Activated naive CD4-positive, alpha-beta T cell treated with anti-CD3 and anti-CD28 coated beads, Interleukin-2, amount 50 U/mL, for 16 hours (primary cell): ENCODE measurements around the gene COQ2.
A peak's percentile ranks its signal among the peaks of the same experiment; 100 is the strongest.
"Not testable (repeated sequence)": the region's sequence is repeated elsewhere in the genome, so short reads cannot be mapped to it uniquely, and the experiment has no call there.

Source experiments
- DNase-seq: peaks from one replicate; pipeline ENCODE4 v3.0.0-alpha.2; 2020

COQ2 gene, protein sequence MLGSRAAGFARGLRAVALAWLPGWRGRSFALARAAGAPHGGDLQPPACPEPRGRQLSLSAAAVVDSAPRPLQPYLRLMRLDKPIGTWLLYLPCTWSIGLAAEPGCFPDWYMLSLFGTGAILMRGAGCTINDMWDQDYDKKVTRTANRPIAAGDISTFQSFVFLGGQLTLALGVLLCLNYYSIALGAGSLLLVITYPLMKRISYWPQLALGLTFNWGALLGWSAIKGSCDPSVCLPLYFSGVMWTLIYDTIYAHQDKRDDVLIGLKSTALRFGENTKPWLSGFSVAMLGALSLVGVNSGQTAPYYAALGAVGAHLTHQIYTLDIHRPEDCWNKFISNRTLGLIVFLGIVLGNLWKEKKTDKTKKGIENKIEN

GRCh38 chr4:83284193-83285054, at the start of gene COQ2:
TSS of gene COQ2 (minus strand) at chr4:83284798. CDS start at chr4:83284764, 34 bp downstream.
- DNase-seq: peak; percentile 95

DNA sequence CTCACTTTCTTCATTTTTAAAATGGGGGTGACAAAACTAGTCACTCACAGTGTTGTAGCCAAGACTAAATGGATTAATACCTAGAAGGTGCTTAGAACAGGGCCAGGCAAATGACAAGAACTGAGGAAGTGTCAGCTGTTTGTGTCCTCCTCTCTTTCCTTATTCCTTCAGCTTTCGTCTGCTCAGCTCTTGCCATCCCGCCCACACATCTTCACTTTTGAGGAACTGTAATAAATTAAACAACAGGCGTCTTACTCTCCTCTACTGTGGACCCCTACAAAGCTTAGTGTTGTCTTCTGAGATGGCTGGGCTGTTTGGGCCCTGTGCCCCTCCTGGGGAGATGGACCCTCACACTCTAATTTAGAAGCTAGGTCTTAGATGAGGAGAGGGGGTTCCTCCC, 47.4 kb upstream of the COQ2 start:
- no peak for DNase-seq

GRCh38 chr4:83329521-83330110, 45.0 kb upstream of the COQ2 start:
- DNase-seq: no peak

DNA sequence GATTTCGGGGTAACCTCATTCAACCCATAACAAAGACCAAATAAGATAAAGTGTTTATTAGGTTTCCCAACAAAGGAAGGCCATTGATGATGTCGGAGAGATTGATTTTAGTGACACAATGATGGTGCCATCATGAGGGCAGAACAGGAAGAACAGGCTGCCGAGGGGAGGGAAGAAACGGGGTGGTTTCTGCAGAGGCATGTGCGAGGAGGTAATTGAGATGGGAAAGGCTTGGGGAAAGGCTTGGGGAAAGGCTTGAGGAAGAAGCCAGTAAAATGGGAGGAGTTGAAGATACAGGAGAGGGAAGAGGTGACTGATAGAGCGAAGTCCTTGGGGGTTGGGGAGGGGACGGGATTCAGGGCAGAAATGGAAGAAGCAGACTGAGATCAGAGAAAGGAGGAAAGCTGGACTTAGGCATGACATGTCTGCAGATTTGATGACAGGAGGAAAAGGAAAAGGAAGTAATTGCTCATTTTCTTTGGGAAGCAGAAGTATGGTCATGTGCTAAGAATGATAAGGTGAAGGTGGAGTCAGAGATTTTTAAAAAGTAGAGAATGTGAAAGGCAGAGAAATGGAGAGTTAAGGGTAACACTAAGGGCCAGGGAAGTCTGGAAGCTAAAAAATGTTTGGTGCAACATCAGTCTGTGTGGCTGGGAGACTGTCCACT, 44.1 kb upstream of the COQ2 start:
- DNase-seq: no peak

GRCh38 chr4:83326546-83326945, 41.9 kb upstream of the COQ2 start:
- no peak for DNase-seq

- DNase-seq: not testable (repeated sequence)
Measured at GRCh38 chr4:83325306-83325705, 40.7 kb upstream of the COQ2 start.

DNA sequence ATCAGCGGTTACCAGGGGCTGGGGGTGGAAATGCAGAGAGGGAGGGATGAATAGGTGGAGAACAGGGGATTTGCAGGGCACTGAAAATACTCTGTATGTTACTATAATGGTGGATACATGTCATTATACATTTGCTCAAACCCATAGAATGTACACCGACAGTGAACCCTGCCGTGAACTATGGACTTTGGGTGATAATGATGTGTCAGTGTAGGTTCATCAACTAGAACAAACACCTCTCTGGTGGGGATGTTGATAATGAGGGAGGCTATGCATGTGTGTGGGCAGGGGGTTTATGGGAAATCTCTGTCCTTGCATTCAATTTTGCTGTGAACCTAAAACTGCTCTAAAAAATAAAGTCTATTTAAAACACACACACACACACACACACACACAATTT, 38.5 kb upstream of the COQ2 start:
- DNase-seq: no peak

DNA sequence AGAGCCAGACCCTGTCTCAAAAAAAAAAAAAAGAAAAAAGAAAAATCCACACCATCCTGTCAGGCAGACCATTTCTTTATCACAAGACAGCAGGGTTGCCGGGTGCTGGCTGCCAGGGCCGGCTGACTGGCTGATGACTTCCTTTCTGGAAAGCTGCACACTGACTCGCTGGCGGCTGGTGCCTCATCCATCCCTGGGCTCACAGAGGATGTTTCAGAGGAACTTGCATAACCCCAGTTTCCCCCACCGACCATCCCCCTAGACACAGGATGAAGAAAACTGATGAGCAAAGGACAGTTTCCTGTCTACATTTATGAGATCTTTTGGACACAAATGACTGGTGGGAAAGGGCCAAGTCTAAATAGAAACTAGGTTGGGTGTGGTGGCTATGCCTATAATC, 36.0 kb upstream of the COQ2 start:
- DNase-seq: no peak

- DNase-seq: no peak
Measured at GRCh38 chr4:83318666-83319065, 34.1 kb upstream of the COQ2 start.

DNA sequence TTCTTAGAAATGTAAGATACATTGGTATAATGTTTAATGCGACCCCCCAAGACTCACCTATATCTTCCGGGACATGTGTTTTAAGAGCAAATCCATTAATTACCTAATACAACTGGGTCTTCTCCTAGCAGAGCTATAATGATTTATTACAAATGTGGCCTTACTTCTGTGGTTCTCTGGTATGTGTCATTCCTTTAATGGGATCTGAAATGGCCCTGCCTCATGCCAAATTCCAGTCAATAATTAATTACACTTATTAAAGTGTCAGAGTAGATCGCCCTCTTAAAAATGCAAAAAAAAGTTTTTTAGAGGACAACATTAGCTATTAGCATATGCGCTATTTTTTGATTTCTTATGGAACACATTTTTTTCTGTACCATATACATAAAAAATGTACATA, 33.1 kb upstream of the COQ2 start:
- DNase-seq: no peak

DNA sequence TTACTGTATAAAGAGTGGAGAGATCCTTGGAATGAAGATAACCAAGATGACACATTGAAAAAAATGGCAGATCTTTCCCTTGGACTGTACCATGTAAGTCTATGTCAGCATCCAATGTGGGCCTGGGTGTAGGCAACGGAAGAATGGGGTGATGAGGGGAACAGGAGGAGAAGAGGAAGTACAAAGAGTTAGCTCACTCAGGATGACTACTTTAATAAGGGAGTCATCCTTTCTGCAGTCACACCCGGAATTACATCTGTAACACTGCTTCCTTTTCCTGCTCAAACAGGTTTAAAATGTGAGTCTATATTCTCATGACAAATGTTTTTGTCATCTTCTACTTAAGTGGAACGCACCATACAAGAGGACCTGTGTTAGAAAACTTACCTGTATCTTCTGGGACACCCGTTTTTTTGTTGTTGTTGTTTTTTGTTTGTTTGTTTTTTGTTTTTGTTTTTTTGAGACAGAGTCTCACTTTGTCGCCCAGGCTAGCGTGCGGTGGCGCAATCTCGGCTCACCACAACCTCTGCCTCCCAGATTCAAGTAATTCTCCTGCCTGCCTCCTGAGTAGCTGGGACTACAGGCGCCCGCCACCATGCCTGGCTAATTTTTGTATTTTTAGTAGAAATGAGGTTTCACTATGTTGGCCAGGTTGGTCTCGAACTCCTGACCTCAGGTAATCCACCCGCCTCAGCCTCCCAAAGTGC, 32.0 kb upstream of the COQ2 start:
- no peak for DNase-seq

- DNase-seq: no peak
Measured at GRCh38 chr4:83315341-83315870, 30.8 kb upstream of the COQ2 start.

DNA sequence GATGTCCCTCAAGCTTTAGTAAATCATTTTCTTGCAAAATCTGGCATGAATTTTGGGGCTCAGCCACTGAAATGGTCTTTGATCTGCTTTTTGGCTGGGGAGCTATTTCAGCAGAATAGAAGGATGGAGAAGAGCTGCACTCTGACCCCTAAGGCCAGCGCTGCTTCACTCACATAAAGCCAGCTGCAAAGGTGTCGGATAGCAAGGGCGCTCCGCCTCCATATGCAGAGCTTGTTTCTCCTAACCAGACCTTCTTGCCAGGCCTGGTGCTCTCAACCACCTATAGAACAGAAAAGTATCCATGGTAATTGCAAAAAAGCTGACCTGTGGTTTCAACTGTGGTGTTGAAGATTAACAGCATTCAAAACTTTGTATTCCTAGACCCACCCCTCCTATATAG, 24.1 kb upstream of the COQ2 start:
- no peak for DNase-seq

- DNase-seq: no peak
Measured at GRCh38 chr4:83307920-83308319, 23.3 kb upstream of the COQ2 start.

GRCh38 chr4:83305187-83305586, 20.6 kb upstream of the COQ2 start:
- DNase-seq: no peak

DNA sequence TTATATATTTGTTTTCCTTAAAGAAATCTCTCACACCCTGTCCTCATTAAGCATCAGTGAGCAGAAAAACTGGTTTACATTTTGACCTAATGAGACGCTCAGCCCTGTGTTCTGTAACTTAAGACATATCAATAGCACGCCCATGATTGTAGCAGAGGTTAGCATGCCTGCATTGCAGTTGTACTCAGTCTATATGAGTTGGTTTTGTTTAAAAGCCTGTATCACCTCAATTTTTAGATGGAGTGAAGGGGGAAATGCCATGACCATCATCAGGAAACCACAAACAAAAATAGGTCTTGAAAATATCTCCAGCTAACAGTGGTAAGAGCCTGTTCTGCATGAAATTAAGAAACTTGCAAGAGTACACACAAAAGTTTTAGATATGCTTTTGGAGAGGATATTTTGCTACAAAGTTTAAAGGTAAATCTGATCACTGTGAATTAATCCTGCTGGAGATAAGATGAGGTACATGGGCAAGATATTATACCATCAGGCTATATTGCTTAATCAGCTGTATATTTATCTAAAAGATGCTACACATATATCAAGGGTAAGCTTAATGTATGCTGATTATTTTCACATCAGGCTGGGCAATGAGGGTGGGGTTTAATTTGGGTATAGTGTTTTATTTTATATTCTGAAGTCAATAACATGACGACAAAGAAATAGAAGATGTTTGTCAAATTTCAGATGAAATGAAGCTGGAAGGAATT, 13.1 kb upstream of the COQ2 start:
- DNase-seq: no peak

GRCh38 chr4:83293305-83294046, 8.9 kb upstream of the COQ2 start:
- no peak for DNase-seq

DNA sequence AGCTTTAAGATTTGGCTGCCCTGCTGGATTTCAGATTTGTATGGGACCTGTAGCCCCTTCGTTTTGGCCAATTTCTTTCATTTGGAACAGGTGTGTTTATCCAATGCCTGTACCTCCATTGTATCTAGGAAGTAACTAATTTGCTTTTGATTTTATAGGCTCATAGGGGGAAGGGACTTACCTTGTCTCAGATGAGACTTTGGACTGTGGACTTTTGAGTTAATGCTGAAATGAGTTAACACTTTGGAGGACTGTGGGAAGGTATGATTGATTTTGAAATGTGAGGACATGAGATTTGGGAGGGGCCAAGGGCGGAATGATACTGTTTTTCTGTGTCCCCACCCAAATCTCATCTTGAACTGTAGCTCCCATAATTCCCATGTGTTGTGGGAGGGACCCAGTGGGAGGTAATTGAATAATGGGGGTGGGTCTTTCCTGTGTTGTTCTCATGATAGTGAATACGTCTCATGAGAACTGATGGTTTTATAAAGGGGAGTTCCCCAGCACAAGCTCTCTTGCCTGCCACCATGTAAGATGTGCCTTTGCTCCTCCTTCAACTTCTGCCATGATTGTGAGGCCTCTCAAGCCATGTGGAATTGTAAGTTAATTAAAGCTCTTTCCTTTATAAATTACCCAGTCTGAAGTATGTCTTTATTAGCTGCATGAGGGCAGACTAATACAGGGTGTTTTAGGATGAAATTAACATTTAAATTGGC, 5.6 kb upstream of the COQ2 start:
- not testable (repeated sequence) for DNase-seq

- not testable (repeated sequence) for DNase-seq
Measured at GRCh38 chr4:83288381-83288780, 3.8 kb upstream of the COQ2 start.

GRCh38 chr4:83285055-83285407, 433 bp upstream of the COQ2 start:
- DNase-seq: no peak
